Activated CD8-positive, alpha-beta memory T cell treated with anti-CD3 and anti-CD28 coated beads, Interleukin-2, amount 50 U/mL, for 24 hours (primary cell): ENCODE data around the gene LIPH.
"Not testable (repeated sequence)": the region's sequence is repeated elsewhere in the genome, so short reads cannot be mapped to it uniquely, and the experiment has no call there.

Source experiments
- DNase-seq: peaks from one replicate; pipeline ENCODE4 v3.0.0-alpha.2; 2020; ENCODE audit errors: extremely low read depth

LIPH gene

GRCh38 chr3:185486394-185486793 is 66.0 kb downstream of the LIPH start:
- no peak for DNase-seq

GRCh38 chr3:185484296-185484695 is 68.1 kb downstream of the LIPH start:
- no peak for DNase-seq

DNA sequence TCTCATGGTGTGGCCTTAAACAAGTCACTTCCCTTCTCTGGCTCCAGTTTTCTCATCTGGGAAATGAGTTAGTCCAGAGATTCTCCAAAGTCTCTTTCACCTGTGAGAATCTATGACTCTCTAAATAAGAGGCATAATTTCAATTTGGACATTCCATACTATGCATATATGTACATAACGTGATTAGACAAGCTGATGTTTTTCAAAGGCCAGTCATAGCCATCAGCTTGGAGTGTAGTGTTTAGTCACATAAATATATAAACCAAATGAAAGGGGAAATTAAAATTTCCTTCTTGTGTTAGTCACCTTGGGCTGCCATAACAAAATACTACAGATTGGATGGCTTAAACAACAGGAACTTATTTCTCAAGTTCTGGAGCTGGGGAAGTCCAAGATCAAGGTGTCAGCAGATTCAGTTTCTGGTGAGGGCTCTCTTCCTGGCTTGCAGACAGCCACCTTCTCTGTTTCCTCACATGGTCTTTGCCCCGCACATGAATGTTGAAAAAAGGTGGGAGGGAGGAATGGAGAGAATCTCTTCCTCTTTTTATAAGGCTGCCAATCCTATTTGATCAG is 72.9 kb downstream of the LIPH start:
- no peak for DNase-seq

GRCh38 chr3:185477316-185477715 is 75.1 kb downstream of the LIPH start:
- no peak for DNase-seq

DNA sequence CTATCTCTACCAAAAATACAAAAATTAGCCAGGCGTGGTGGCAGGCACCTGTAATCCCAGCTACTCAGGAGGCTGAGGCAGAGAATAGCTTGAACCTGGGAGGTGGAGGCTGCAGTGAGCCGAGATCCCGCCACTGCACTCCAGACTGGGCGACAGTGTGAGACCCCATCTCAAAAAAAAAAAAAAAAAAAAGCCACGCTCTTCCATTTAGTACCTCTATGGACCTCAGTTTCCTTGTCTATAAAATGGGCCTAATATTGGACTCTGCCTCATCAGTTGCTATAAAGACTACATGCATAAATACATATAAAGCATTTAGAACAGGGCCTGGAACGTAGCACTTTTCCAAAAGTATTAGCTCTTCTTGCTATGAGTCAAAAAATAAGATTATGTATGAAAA is 77.5 kb downstream of the LIPH start:
- not testable (repeated sequence) for DNase-seq

- DNase-seq, result no peak
These were observed 79.0 kb downstream of the LIPH start for GRCh38 chr3:185473290-185473815.

DNA sequence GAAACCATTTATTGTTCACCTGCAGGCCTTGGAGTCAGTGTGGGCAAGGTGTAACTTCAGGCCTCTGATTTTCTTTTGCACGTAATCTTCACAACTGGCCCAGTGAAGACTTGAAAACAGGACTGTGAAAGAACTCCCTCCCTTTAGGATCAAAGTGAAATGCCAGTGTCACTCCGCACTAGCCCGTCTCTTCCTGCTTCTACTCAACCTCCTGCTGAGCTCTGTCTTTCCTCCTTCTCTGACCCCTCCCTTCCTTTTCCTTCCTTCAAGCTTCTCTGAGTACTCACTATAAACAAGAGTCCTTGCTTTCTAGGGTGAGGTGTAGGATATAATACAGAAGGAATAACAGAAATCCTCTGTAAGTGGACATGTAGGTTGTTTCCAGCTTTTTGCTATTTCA is 82.1 kb downstream of the LIPH start:
- no peak for DNase-seq

GRCh38 chr3:185469542-185469941 is 82.8 kb downstream of the LIPH start:
- no peak for DNase-seq

DNA sequence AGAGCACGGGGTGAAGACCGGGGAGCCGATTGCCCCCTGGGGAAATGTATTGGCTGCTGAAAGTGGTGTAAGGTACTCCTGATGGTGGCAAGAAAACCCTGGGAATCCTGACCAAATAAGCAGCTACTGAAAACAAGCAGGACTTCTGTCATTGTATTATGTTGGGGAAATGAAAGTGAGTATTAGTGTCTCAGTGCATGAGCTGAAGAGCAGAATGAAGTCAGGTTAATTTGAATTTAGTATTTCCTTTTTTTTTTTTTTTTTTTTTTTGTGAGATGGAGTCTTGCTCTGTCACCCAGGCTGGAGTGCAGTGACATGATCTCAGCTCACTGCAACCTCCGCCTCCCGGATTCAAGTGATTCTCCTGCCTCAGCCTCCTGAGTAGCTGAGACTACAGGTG is 86.3 kb downstream of the LIPH start:
- not testable (repeated sequence) for DNase-seq

DNA sequence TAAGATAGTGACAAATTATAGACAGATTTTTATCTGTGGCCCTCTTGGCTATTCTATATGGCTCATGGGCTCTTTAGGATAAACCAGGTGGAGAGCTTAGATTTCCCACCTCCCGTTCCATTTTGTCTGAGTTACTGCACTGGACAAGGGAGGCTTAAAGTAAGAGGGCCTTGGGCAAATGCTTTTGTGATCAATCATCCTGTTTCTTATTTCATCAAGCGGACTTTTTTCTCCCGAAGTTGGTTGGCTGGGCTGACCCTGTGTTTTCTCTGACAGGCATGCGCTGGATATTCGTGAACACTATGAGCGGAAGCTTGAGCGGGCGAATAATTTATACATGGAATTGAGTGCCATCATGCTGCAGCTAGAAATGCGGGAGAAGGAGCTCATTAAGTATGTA is 86.9 kb downstream of the LIPH start:
- no peak for DNase-seq

DNA sequence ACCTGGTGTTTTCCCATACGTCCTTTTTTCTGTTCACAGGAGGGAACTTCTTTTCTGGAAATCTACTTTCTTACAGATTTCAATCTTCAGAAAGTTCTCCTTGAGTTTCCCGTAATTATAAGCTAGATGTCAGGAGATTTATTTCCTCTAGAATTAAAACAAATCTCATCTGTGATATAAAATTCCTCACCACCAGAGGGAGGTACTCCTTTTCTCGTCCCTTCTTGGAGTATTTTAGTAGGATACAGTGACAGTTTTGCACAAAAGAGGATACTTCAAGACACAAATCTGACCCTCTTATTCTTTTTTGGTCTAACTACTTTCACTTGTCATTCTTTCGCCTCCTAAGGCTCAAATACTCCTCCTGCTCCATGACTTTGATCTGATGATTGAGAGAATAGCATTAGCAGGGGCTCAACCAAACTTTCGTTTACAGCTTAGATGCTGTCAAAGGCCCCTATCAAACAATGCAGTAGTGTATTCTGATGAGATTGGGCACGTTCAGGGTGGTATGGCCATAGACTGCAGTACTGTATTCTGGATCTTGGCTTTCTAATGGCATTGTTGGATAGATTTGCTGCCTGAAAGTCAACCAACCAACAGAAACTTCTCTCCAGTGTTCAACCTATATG is 91.6 kb downstream of the LIPH start:
- no peak for DNase-seq

GRCh38 chr3:185460309-185460708 is 92.1 kb downstream of the LIPH start:
- DNase-seq, result no peak

GRCh38 chr3:185457376-185457775 is 95.0 kb downstream of the LIPH start:
- DNase-seq, result no peak
